Right lobe of liver (tissue), 6 donors: Measurements from ENCODE around the gene UTP15. TPM values are rescaled to one million over a fixed set of nuclear protein-coding genes. Genes with fewer than 3 reads are reported as not detected.

Experiments used
- ATAC-seq, 4 donors: fragments of 200-7000 bp; cut with Tn5 transposase; one replicate each; pipeline ENCODE4 v1.9.1; 2020; ENCODE audit warnings: mild to moderate bottlenecking in 4 of 4, moderate library complexity in 4 of 4
- DNase-seq, 3 donors: peaks; one replicate each; pipeline ENCODE4 v3.0.0-alpha.2; 2020
- H3K27ac ChIP-seq, 3 donors: fragments of 200-600 bp; one replicate each; pipeline ENCODE4 v1.8.0; 2022
- H3K27me3 ChIP-seq, 2 donors: fragments of 200-600 bp; one replicate each; pipeline ENCODE4 v1.8.0; 2022
- H3K36me3 ChIP-seq, 4 donors: fragments of 200-600 bp; sonication (generic) in 1 of 4; one replicate each; pipeline versions ENCODE4 v1.5.1 to v1.8.0; 2017 to 2022; ENCODE audit warnings: control low read depth in 1 of 4
- H3K4me1 ChIP-seq, 4 donors: fragments of 200-600 bp; sonication (generic) in 1 of 4; one replicate each; pipeline versions ENCODE4 v1.5.1 to v1.8.0; 2017 to 2022; ENCODE audit warnings: control low read depth in 1 of 4
- H3K4me3 ChIP-seq, 3 donors: fragments of 200-600 bp; one replicate each; pipeline ENCODE4 v1.8.0; 2022
- H3K9me3 ChIP-seq, 4 donors: fragments of 200-600 bp; sonication (generic) in 1 of 4; one replicate each; pipeline versions ENCODE4 v1.5.1 to v1.8.0; 2017 to 2022; ENCODE audit warnings: control low read depth in 1 of 4
- CTCF ChIP-seq, 4 donors: fragments of 200-600 bp in 3 of 4; fragments of 450-650 bp in 1 of 4; IDR thresholded peaks; one replicate each; pipeline versions ENCODE4 v1.5.1 to v1.8.0; 2016 to 2022; ENCODE audit warnings: antibody characterized with exemption in 4 of 4, mild to moderate bottlenecking in 2 of 4
- POLR2A ChIP-seq: fragments of 450-650 bp; IDR thresholded peaks from one replicate; pipeline ENCODE4 v1.6.1; 2017; ENCODE audit warnings: antibody characterized with exemption, mild to moderate bottlenecking
- WGBS: methylation state at CpG from one replicate; pipeline ENCODE4 v1.1.6; 2018; ENCODE audit warnings: low coverage, low lambda C conversion rate; ENCODE audit not compliant: insufficient coverage; ENCODE audit errors: missing lambda C conversion rate; 5-methylcytosine and 5-hydroxymethylcytosine counted together
- intact Hi-C, 2 donors: fragments of 100-400 bp; cut with DNase I; formaldehyde crosslinking; loops; one replicate each; pipeline versions ENCODE4 v1.11.2 to v1.14.1; 2022
- total RNA-seq, 6 experiments: library from RNA; depleted of rRNA in 2 of 6; stranded (reverse); fragments of >200 nt in 2 of 6; fragmentation: NEBNext Ultra II Directional in 3 of 6; extraction: Animal tissue kit (Norgen Biotek cat#: 25700) in 3 of 6; gene quantifications; one replicate each; pipeline versions ENCODE4 v1.1.0 to v1.2.4, GENCODE V29; 2016 to 2023
- donor health status: DM: no; HTN: yes; CAD: no.
- donor health status: DM: no; HTN: no; CAD: no.
- donor health status: DM: no; HTN: no; CAD: no.
- donor health status: DM: no; HTN: yes; CAD: no.
- donor health status: DM: no; HTN: yes; CAD: no.

Gene UTP15
- total RNA-seq, 6 experiments from 2014 or later, result 6.0 to 16.5 (median 10.6) TPM

GRCh38 chr5:73525606-73526203 is 39.8 kb upstream of the UTP15 start:
- H3K4me1 ChIP-seq, result no peaks in the 10 kb centered on the region
- no peak overlapping the region for H3K4me3 ChIP-seq
- ATAC-seq (no peak), DNase-seq (no peak)
- H3K27ac ChIP-seq, result no peak overlapping the region
- H3K27me3 ChIP-seq, result no peaks in the 10 kb centered on the region
- 60% methylated on average over 3 of the region's 3 CpGs for WGBS
- no peaks in the 10 kb centered on the region for H3K36me3 ChIP-seq
- intact Hi-C loops, result no loop called here
- TF ChIP-seq POLR2A (no peak), CTCF (IDR thresholded peaks at IDR 0.05) (no peak)
- H3K9me3 ChIP-seq, result no peaks in the 10 kb centered on the region

- TF ChIP-seq POLR2A (no peak), CTCF (IDR thresholded peaks at IDR 0.05) (no peak)
- Histone ChIP-seq H3K36me3 (no peaks in the 10 kb centered on the region), H3K27me3 (no peaks in the 10 kb centered on the region), H3K4me1 (no peaks in the 10 kb centered on the region), H3K9me3 (no peaks in the 10 kb centered on the region), H3K4me3 (no peak overlapping the region), H3K27ac (no peak overlapping the region)
- no peak for DNase-seq
- WGBS, result 63% methylated on average over 3 of the region's 3 CpGs
- intact Hi-C loops, result no loop called here
- no peak for ATAC-seq
These were observed 37.3 kb upstream of the UTP15 start for GRCh38 chr5:73528248-73528647.

GRCh38 chr5:73529081-73529480 is 36.5 kb upstream of the UTP15 start:
- Histone ChIP-seq H3K36me3 (no peaks in the 10 kb centered on the region), H3K27me3 (no peaks in the 10 kb centered on the region), H3K9me3 (no peaks in the 10 kb centered on the region), H3K27ac (no peak overlapping the region), H3K4me3 (no peak overlapping the region), H3K4me1 (no peaks in the 10 kb centered on the region)
- TF ChIP-seq CTCF (IDR thresholded peaks at IDR 0.05) (no peak), POLR2A (no peak)
- intact Hi-C loops, result no loop called here
- DNase-seq (no peak), ATAC-seq (no peak)
- WGBS, result 79% methylated on average over 1 of the region's 1 CpG

GRCh38 chr5:73531356-73531755 is 34.2 kb upstream of the UTP15 start:
- no peak for DNase-seq
- WGBS, result 71% methylated on average over 1 of the region's 1 CpG
- intact Hi-C loops, result no loop called here
- no peak for TF ChIP-seq CTCF (IDR thresholded peaks at IDR 0.05)
- no peak for TF ChIP-seq POLR2A
- no peak for ATAC-seq
- H3K4me3 ChIP-seq, result no peak overlapping the region
- no peaks in the 10 kb centered on the region for H3K27me3 ChIP-seq
- no peaks in the 10 kb centered on the region for H3K36me3 ChIP-seq
- H3K4me1 ChIP-seq, result no peaks in the 10 kb centered on the region
- H3K9me3 ChIP-seq, result no peaks in the 10 kb centered on the region
- no peak overlapping the region for H3K27ac ChIP-seq

GRCh38 chr5:73532195-73532594 is 33.3 kb upstream of the UTP15 start:
- no peaks in the 10 kb centered on the region for H3K9me3 ChIP-seq
- no peaks in the 10 kb centered on the region for H3K27me3 ChIP-seq
- WGBS, result 62% methylated on average over 2 of the region's 5 CpGs
- DNase-seq (no peak), ATAC-seq (no peak)
- TF ChIP-seq POLR2A, result no peak
- no peak for TF ChIP-seq CTCF (IDR thresholded peaks at IDR 0.05)
- no peaks in the 10 kb centered on the region for H3K36me3 ChIP-seq
- intact Hi-C loops, result no loop called here
- no peaks in the 10 kb centered on the region for H3K4me1 ChIP-seq
- no peak overlapping the region for H3K27ac ChIP-seq
- no peak overlapping the region for H3K4me3 ChIP-seq
